GM20000 (cell line): Measurements from ENCODE around the gene DCP1A.

Experiments used
- DNase-seq: peaks from one replicate; pipeline ENCODE4 v3.0.0; 2012; ENCODE audit warnings: low spot score
- CTCF ChIP-seq: IDR thresholded peaks from 2 replicates; pipeline ENCODE4 v1.5.1; 2012; ENCODE audit warnings: mild to moderate bottlenecking, control low read depth; ENCODE audit errors: extremely low read depth, missing control alignments

Gene DCP1A

GRCh38 chr3:53264718-53265117, 82.6 kb downstream of the DCP1A start:
- no peak for TF ChIP-seq CTCF
- DNase-seq: no peak

GRCh38 chr3:53263907-53264306, 83.4 kb downstream of the DCP1A start:
- no peak for DNase-seq
- no peak for TF ChIP-seq CTCF

GRCh38 chr3:53261712-53262111, 85.6 kb downstream of the DCP1A start:
- DNase-seq: no peak
- TF ChIP-seq CTCF: no peak

DNA sequence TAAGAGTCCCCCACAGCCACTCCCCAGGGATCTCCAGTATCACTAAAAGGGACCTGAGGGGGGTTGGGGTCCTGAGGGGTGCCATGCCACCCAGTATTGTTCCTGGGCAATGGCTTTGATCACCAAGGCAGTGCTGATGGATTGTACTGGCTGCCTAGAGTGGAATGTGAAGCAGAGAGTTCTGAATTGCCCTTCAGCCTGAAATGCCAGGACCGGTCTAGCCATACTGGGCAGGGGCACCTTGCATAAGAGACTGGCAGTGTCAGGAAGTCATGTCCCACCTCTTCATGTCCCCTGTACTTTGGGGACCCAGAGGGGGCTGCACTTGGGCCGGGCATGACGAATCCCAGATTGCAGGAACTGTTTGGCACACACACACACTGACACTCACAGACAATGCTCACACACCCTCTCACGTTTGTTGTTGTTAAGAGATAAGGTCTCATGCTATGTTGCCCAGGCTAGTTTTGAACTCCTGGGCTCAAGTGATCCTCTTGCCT, 87.0 kb downstream of the DCP1A start:
- TF ChIP-seq CTCF: no peak
- DNase-seq: no peak

GRCh38 chr3:53259427-53260259, 87.7 kb downstream of the DCP1A start:
- DNase-seq: no peak
- no peak for TF ChIP-seq CTCF

DNA sequence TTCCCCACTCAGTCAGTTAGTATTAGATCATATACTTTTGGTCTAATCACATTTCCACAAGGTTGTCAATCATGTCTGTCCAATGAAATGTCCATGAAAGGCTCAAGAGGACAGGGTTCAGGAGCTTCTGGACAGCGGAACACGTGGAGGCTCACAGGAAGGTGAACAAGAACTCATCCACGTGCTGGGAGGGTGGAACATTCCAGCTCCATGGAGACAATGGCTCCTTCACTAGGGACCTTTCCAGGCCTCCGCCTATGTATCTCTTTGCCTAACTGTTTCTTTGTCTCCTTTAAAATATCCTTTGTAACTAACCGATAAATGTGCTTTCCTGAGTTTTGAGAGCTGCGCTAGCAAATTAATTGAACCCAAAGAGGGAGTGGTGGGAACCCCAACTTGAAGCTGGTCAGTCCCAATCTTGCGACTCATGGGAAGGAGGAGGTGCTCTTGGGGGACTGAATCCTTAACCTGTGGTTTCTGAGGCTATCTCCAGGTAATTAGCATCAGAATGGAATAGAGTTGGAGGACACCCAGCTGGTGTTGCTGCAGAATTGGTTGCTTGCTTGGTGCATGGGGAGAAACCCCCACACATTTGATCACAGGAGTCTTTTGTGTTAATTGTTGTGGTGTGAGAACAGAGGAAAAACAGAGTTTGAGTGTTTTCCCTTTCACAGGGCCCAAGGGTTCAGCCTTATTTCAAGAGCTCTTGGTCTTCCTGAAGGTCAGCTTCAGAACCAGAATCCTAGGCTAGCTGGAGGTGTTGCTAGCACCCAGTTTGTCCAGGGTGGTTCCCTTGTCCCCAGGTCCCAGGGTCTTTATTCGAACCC, 88.5 kb downstream of the DCP1A start:
- no peak for TF ChIP-seq CTCF
- no peak for DNase-seq

- peak; percentile 2 for DNase-seq
- no peak for TF ChIP-seq CTCF
Measured at GRCh38 chr3:53257465-53257864, 89.9 kb downstream of the DCP1A start.
